IMR-90 (cell line): ENCODE measurements around the gene DAPK1. TPM values are rescaled to one million over a fixed set of nuclear protein-coding genes. Genes with fewer than 3 reads are reported as not detected.

Experiments used
- ATAC-seq: fragments of 200-7000 bp; cut with Tn5 transposase; 2 replicates; pipeline ENCODE4 v1.9.1; 2020; ENCODE audit warnings: low read depth, mild to moderate bottlenecking, moderate library complexity
- BruUV-seq: library from RNA; stranded (reverse); fragments of 400-500 nt; replicated peaks from 2 replicates; lab custom pipeline; 2021; lab: Mats Ljungman, UMichigan
- CTCF ChIA-PET: fragments of 300-600 bp; formaldehyde crosslinking; extraction: SDS; loops from one replicate; lab custom pipeline; 2021; ENCODE audit warnings: antibody characterized with exemption; lab: Yijun Ruan, JAX
- POLR2A ChIA-PET: fragments of 300-600 bp; sonication (Branson Sonifier 250); formaldehyde crosslinking; loops from one replicate; lab custom pipeline; 2022; ENCODE audit warnings: antibody characterized with exemption; ENCODE audit not compliant: unreplicated experiment; lab: Charles Lee
- DNase-seq: peaks from one replicate; pipeline ENCODE4 v3.0.0; 2013
- H2AFZ ChIP-seq: replicated peaks from 2 replicates; pipeline ENCODE3; 2013; ENCODE audit warnings: low read length, mild to moderate bottlenecking; ENCODE audit not compliant: poor library complexity
- H2AK5ac ChIP-seq: 2 replicates; pipeline ENCODE4 v1.6.1; 2013; ENCODE audit warnings: low read depth, low read length, inconsistent platforms
- H2AK9ac ChIP-seq: replicated peaks from 2 replicates; pipeline ENCODE3; 2013; ENCODE audit warnings: mild to moderate bottlenecking, low read depth, low read length, moderate library complexity; ENCODE audit not compliant: poor library complexity
- H2BK120ac ChIP-seq: 2 replicates; pipeline ENCODE4 v1.6.1; 2013; ENCODE audit warnings: low read depth, low read length, inconsistent platforms
- H2BK15ac ChIP-seq: 3 replicates; pipeline ENCODE4 v1.6.1; 2013; ENCODE audit warnings: low read depth, low read length, inconsistent platforms
- H2BK20ac ChIP-seq: 2 replicates; pipeline ENCODE4 v1.6.1; 2013; ENCODE audit warnings: low read depth, mild to moderate bottlenecking, inconsistent platforms, low read length, moderate library complexity
- H2BK5ac ChIP-seq: 2 replicates; pipeline ENCODE4 v1.6.1; 2013; ENCODE audit warnings: mild to moderate bottlenecking, low read depth, low read length, inconsistent platforms; ENCODE audit not compliant: poor library complexity, severe bottlenecking
- H3K14ac ChIP-seq: replicated peaks from 2 replicates; pipeline ENCODE4 v1.6.1; 2013; ENCODE audit warnings: low read depth, low read length, inconsistent platforms
- H3K18ac ChIP-seq: 2 replicates; pipeline ENCODE4 v1.6.1; 2013; ENCODE audit warnings: low read depth, low read length, control low read depth
- H3K23ac ChIP-seq: 2 replicates; pipeline ENCODE4 v1.6.1; 2013; ENCODE audit warnings: low read depth, low read length, inconsistent platforms
- H3K27ac ChIP-seq: 2 replicates; pipeline ENCODE4 v1.5.1; 2013; ENCODE audit warnings: mild to moderate bottlenecking, control low read depth, low read length; ENCODE audit not compliant: insufficient read depth
- H3K27me3 ChIP-seq: 2 replicates; pipeline ENCODE4 v1.6.1; 2013; ENCODE audit warnings: low read length; ENCODE audit not compliant: control insufficient read depth, insufficient read depth
- H3K36me3 ChIP-seq: 2 replicates; pipeline ENCODE4 v1.6.1; 2013; ENCODE audit warnings: low read length, mixed read lengths; ENCODE audit not compliant: control insufficient read depth, insufficient read depth
- H3K4ac ChIP-seq: 2 replicates; pipeline ENCODE4 v1.6.1; 2013; ENCODE audit warnings: low read depth, low read length, inconsistent platforms
- H3K4me1 ChIP-seq: 2 replicates; pipeline ENCODE4 v1.6.1; 2013; ENCODE audit warnings: low read length, mixed read lengths; ENCODE audit not compliant: control insufficient read depth, insufficient read depth
- H3K4me2 ChIP-seq: 2 replicates; pipeline ENCODE4 v1.6.1; 2013; ENCODE audit warnings: low read depth, mild to moderate bottlenecking, control low read depth, low read length, moderate library complexity
- H3K4me3 ChIP-seq: 2 replicates; pipeline ENCODE4 v1.5.1; 2013; ENCODE audit warnings: low read depth, mild to moderate bottlenecking, control low read depth, low read length, moderate library complexity; ENCODE audit not compliant: insufficient read depth
- H3K56ac ChIP-seq: 2 replicates; pipeline ENCODE4 v1.6.1; 2013; ENCODE audit warnings: low read length, inconsistent platforms; ENCODE audit not compliant: insufficient read depth; ENCODE audit errors: extremely low read depth
- H3K79me1 ChIP-seq, 2 experiments: 2 replicates each; pipeline ENCODE4 v1.6.1; 2013; ENCODE audit warnings: low read length in 2 of 2, inconsistent platforms in 1 of 2, low read depth in 1 of 2
- H3K9ac ChIP-seq: 2 replicates; pipeline ENCODE4 v1.6.1; 2013; ENCODE audit warnings: low read depth, low read length, control low read depth
- H3K9me1 ChIP-seq: 2 replicates; pipeline ENCODE4 v1.6.1; 2013; ENCODE audit warnings: low read length, inconsistent platforms; ENCODE audit not compliant: insufficient read depth
- H3K9me3 ChIP-seq: 2 replicates; pipeline ENCODE4 v1.6.1; 2013; ENCODE audit warnings: low read length; ENCODE audit not compliant: control insufficient read depth, insufficient read depth
- H4K20me1 ChIP-seq: 2 replicates; pipeline ENCODE4 v1.6.1; 2013; ENCODE audit warnings: low read length, inconsistent platforms; ENCODE audit not compliant: insufficient read depth
- H4K5ac ChIP-seq: 2 replicates; pipeline ENCODE4 v1.6.1; 2013; ENCODE audit warnings: mild to moderate bottlenecking, low read depth, low read length, control low read depth
- H4K8ac ChIP-seq, 2 experiments: 2 replicates each; pipeline ENCODE4 v1.6.1; 2013; ENCODE audit warnings: low read depth in 2 of 2, low read length in 2 of 2, control low read depth in 1 of 2, inconsistent platforms in 1 of 2
- H4K91ac ChIP-seq: 2 replicates; pipeline ENCODE4 v1.6.1; 2013; ENCODE audit warnings: low read depth, low read length, inconsistent platforms; ENCODE audit not compliant: insufficient read depth
- MAZ ChIP-seq: IDR thresholded peaks from 2 replicates; pipeline ENCODE4 v1.6.1; 2012; ENCODE audit warnings: low read depth, mild to moderate bottlenecking, low read length, improper control_type of control experiment, moderate library complexity, borderline replicate concordance
- WGBS, 2 experiments: methylation state at CpG; one replicate each; pipeline versions ENCODE4 v1.1.5 to v1.1.7; 2013; ENCODE audit warnings: missing lambda C conversion rate in 2 of 2; ENCODE audit not compliant: insufficient read length in 1 of 2; ENCODE audit errors: extremely low coverage in 2 of 2; 5-methylcytosine and 5-hydroxymethylcytosine counted together
- dilution Hi-C: fragments of 300-500 bp; cut with HindIII; formaldehyde crosslinking; loops from one replicate; pipeline ENCODE4 v1.14.3; 2018; ENCODE audit warnings: low sequenced_read_pairs; ENCODE audit not compliant: unreplicated experiment
- in situ Hi-C: fragments of 300-500 bp; cut with MboI; formaldehyde crosslinking; loops from 3 replicates; pipeline ENCODE4 v1.14.3; 2019; ENCODE audit warnings: low sequenced_read_pairs, inconsistent platforms, mixed read lengths
- intact Hi-C: fragments of 100-400 bp; cut with micrococcal nuclease; formaldehyde crosslinking; loops from 2 replicates; pipeline ENCODE4 v1.10.0; 2022
- polyA plus RNA-seq, 3 experiments: library from polyadenylated mRNA; depleted of rRNA; stranded (reverse); fragments of >200 nt; gene quantifications; 2 replicates each; pipeline ENCODE4 v1.2.3, GENCODE V29; 2012; ENCODE audit warnings: low replicate concordance in 1 of 3
- total RNA-seq: library from RNA; depleted of rRNA; stranded (reverse); fragments of >200 nt; gene quantifications from 2 replicates; pipeline ENCODE4 v1.2.3, GENCODE V29; 2012
- TF ChIP-seq, protein P1 (sequence below): fragments of 150-350 bp; IDR thresholded peaks from 2 replicates; pipeline ENCODE4 v1.6.1; 2017; ENCODE audit warnings: mild to moderate bottlenecking, antibody characterized with exemption, low read length, low read depth

DAPK1 gene
- total and polyA plus RNA-seq, 2 of the 4 experiments (the other 2 are of a cell fraction) = under 0.01 to 0.03 TPM

DNA sequence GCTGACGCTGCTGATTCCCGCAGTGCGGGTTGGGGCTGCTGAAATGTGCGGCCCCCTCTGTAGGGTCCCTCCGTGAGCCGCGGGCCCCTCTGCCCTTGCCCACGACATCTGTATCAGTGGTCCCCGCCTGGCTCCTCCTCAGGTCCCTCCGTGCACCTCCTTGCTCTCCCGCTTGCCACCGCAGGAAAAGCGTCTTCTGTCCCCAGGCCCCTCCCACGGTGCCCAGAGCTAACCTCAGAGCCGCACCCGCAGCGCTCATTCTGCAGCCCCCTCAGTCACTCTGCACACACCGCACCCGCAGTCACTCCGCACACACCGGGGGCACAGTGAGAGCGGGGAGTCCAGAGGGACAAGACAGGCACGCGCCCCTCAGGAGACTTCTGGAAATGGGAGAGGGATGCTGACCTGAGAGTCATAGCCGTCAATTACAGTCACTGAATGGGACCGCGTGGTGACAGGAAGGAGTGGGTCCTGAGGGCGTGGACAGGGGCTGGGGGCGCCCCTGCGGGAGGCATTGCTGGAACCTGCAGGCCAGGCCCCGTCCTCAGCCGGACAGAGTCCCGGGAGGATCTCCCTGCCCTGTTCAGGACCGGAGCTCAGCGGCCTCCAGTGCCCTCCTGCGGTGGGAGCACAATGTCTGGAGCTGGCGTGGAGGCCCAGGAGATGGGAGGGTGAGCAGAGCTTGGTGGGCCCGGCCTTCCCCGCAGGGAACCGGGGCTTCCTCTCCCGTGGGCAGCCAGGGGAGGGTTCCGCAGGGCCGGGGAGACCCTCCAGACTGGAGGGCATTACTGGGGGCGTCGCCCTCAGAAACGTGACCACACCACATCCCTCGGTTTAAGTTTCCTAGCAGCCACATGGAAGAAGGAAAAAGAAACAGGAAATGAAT is 162.1 kb downstream of the DAPK1 start:
- dilution Hi-C loops = loop anchor here (10.0 kb wide), 1 partner anchor 325 kb away; no protein-coding TSS in a partner anchor
- no peak for ATAC-seq
- H2BK5ac ChIP-seq = no peak overlapping the region
- DNase-seq = no peak
- TF ChIP-seq, protein P1, sequence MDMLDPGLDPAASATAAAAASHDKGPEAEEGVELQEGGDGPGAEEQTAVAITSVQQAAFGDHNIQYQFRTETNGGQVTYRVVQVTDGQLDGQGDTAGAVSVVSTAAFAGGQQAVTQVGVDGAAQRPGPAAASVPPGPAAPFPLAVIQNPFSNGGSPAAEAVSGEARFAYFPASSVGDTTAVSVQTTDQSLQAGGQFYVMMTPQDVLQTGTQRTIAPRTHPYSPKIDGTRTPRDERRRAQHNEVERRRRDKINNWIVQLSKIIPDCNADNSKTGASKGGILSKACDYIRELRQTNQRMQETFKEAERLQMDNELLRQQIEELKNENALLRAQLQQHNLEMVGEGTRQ = no peak
- TF ChIP-seq MAZ = no peak
- POLR2A ChIA-PET = no interaction called here
- H2BK20ac ChIP-seq = no peak overlapping the region
- no peak overlapping the region for H3K14ac ChIP-seq
- H2AK9ac ChIP-seq = no peak overlapping the region
- H3K23ac ChIP-seq = no peak overlapping the region
- no peak overlapping the region for H3K56ac ChIP-seq
- H3K79me1 ChIP-seq = no peaks in the 10 kb centered on the region
- intact Hi-C loops = loop anchor here (5.0 kb wide), 3 partner anchors 712 to 1227 kb away; partner anchors contain the start of gene GAS1
- H3K18ac ChIP-seq = no peak overlapping the region
- H3K9me3 ChIP-seq = no peaks in the 10 kb centered on the region
- no peaks in the 10 kb centered on the region for H3K9me1 ChIP-seq
- H2AFZ ChIP-seq = no peak overlapping the region
- H2BK15ac ChIP-seq = no peak overlapping the region
- H3K4me3 ChIP-seq = no peak overlapping the region
- CTCF ChIA-PET = no interaction called here
- no peak overlapping the region for H2AK5ac ChIP-seq
- no peak overlapping the region for H2BK120ac ChIP-seq
- H3K36me3 ChIP-seq = no peaks in the 10 kb centered on the region
- H3K4me2 ChIP-seq = no peak overlapping the region
- no TSS peak for BruUV-seq
- H3K4ac ChIP-seq = no peak overlapping the region
- in situ Hi-C loops = loop anchor here (5.0 to 10.0 kb wide), 2 partner anchors 322 to 1245 kb away; no protein-coding TSS in a partner anchor
- no peak overlapping the region for H3K9ac ChIP-seq
- H3K27ac ChIP-seq = no peak overlapping the region
- no peak overlapping the region for H4K8ac ChIP-seq
- H3K4me1 ChIP-seq = no peaks in the 10 kb centered on the region
- no peaks in the 10 kb centered on the region for H4K20me1 ChIP-seq
- no peak overlapping the region for H4K91ac ChIP-seq
- H4K5ac ChIP-seq = no peak overlapping the region
- H3K27me3 ChIP-seq = peaks cover 3% of the 10 kb centered on the region
- 97% methylated on average over 22 of the region's 47 CpGs; no CpG with 5 or more reads in 1 of the 2 experiments for WGBS, 2 experiments
